Measurements from ENCODE around the gene TIMD4.

Gene TIMD4

DNA sequence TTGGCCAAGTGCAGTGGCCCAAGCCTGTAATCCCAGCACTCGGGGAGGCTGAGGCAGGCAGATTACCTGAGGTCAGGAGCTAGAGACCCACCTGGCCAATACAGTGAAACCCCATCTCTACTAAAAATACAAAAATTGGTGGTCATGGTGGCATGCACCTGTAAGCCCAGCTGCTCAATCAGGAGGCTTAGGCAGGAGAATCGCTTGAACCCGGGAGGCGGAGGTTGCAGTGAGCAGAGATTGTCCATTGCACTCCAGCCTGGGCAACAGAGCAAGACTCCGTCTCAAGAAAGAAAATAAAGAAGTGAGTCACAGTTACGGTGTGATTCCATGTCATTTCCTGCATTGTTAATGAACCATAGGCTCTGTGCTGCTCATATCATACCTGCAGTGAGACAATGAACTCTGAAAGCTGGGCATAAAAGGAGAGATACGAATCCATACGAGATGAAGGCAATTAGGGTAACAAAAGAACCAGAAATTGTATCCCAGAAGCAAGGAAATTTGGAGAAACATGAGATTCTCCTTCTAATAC, 44.6 kb downstream of the TIMD4 start:
- DNase-seq (ENCODE audit: low read depth in 1 of 2, low spot score in 1 of 2), result no peak
- in situ Hi-C loops (cut with HindIII; ENCODE audit: low pct_unique_long_range_greater_than_20kb, low sequenced_read_pairs), result no loop called here
- TF ChIP-seq JUND (IDR thresholded peaks at IDR 0.05; ENCODE audit: low read depth), result no peak

DNA sequence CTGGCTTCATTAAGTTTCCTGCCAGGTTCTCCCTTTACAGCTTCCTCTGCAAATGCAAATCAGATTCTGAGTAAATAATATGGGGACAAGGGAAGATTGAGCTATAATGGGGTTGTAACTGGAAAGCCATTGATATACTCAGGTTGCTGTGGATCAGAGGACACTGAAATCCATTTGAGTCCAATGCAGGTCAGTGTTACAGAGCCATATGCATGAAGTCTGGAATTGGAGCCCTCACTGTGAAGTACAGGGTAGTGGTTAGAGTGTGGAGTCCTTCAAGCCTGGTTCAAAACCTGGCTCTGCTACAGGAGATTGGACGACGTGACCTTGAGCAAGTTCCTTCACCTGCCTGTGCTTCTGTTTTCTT, 48.7 kb downstream of the TIMD4 start:
- TF ChIP-seq JUND (IDR thresholded peaks at IDR 0.05; ENCODE audit: low read depth), result no peak
- in situ Hi-C loops (cut with HindIII; ENCODE audit: low pct_unique_long_range_greater_than_20kb, low sequenced_read_pairs), result no loop called here

DNA sequence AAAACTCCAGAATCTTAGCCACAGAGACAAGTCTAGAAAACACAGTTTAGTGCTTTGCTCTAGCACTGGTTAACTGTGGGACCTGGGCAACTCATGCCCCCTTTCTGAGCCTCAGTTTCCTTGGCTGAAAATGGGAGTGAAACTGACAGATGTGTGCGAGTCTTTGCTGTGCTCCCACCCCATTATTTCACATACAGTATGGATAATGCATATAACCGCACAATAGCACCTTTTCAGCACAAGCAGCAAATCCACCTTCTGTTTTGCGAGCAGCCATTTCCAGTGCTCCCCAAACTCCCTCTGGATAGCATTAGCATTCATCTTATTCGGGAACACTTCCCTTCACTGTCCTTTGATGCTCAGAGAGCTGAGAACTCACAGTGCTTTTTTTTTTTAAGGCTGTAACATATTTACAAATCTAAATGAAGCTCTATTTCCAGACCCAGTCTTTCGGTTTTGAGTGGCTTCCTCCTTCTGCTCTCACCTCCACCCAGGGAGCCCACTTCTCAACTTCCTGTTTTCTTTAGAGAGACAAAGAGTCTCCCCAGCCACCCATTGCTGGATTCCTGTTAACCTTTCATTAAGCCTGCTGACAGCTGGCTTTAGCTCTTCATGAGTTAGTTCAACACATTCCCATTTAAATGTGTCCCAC, 49.2 kb downstream of the TIMD4 start:
- in situ Hi-C loops (cut with HindIII; ENCODE audit: low pct_unique_long_range_greater_than_20kb, low sequenced_read_pairs), result no loop called here
- TF ChIP-seq JUND (IDR thresholded peaks at IDR 0.05; ENCODE audit: low read depth), result no peak
- no peak for DNase-seq (ENCODE audit: low read depth in 1 of 2, low spot score in 1 of 2)

More for the DNA sequence above, 48.7 kb downstream of the TIMD4 start:
- no peak for DNase-seq (ENCODE audit: low read depth in 1 of 2, low spot score in 1 of 2)

DNA sequence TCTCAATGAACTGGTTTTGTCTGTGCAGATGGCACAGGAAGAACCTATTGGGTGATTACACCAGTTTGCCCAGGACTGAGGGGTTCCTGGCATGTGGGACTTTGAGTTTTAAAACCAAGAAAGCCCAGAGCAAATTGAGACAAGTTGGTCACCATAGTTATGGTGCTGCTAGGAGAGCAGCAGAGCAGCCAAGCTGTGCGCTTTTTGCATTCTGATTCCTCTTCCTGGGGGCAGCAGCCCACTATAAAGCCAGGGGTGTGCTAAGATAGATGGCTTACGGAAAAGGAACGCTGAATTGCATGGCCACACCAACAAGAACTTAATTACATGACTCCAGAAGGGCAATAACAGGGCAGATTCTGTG, 49.7 kb downstream of the TIMD4 start:
- no peak for DNase-seq (ENCODE audit: low read depth in 1 of 2, low spot score in 1 of 2)
- in situ Hi-C loops (cut with HindIII; ENCODE audit: low pct_unique_long_range_greater_than_20kb, low sequenced_read_pairs), result no loop called here
- no peak for TF ChIP-seq JUND (IDR thresholded peaks at IDR 0.05; ENCODE audit: low read depth)

DNA sequence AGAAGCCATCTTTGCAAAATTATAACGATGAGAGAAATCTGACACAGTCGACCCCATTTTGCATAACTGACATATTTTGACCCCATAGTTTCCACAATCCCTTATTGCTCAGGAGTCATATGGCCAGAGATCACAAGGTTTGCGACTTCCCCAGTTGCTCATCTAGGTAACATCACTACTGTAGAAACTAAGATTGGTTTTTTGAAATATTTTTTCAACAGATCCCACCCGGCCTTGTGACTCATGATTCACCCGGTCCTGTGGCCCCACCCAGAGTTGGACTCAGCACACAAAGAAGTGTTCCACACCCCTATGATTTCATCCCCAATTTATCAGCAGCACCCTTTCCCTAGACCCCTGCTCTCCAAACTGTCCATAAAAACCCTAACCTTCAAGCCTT, 50.2 kb downstream of the TIMD4 start:
- no peak for TF ChIP-seq JUND (IDR thresholded peaks at IDR 0.05; ENCODE audit: low read depth)
- in situ Hi-C loops (cut with HindIII; ENCODE audit: low pct_unique_long_range_greater_than_20kb, low sequenced_read_pairs), result no loop called here

DNA sequence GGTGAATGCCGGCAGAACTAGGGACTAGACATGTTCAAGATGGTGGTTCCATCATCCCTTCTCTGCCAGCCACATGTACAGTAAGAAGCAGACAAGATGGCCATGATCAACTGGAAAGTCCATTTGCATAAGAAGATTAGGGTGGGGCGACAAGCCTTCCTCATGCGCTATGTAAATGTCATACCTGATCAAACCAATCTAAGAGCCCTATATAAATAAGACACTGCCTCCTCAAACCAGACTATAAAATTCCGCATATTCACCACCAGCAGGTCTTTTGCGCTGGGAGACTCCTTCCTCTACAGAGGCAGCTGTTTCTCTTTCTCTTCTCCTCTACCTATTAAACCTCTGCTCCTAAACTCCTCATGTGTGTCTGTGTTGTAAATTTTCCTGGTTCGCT, 53.8 kb downstream of the TIMD4 start:
- DNase-seq (ENCODE audit: low read depth in 1 of 2, low spot score in 1 of 2), result no peak
- in situ Hi-C loops (cut with HindIII; ENCODE audit: low pct_unique_long_range_greater_than_20kb, low sequenced_read_pairs), result no loop called here
- TF ChIP-seq JUND (IDR thresholded peaks at IDR 0.05; ENCODE audit: low read depth), result no peak

More for the DNA sequence above, 50.2 kb downstream of the TIMD4 start:
- no peak for DNase-seq (ENCODE audit: low read depth in 1 of 2, low spot score in 1 of 2)

DNA sequence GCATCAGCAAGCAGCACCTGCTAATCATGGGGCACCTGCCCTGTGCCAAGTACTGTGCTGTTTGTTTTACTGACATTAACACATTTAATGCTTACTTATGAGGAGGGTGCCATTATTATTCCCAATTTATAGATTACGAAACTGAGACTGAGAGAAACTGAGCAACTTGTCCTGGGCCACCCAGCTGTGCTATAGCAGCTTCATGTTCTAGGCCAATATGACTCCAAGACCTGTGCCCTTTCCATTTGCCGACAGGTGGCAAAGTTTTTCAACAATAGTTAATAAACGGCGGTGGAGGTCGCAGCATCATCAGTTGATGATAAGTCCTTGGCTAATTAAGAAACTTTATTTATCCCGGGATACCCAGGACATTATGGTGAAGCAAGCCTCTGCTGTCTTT, 55.4 kb downstream of the TIMD4 start:
- in situ Hi-C loops (cut with HindIII; ENCODE audit: low pct_unique_long_range_greater_than_20kb, low sequenced_read_pairs), result no loop called here
- peak in 1 of 2 experiments; percentile 30 for DNase-seq (ENCODE audit: low read depth in 1 of 2, low spot score in 1 of 2)
- no peak for TF ChIP-seq JUND (IDR thresholded peaks at IDR 0.05; ENCODE audit: low read depth)

DNA sequence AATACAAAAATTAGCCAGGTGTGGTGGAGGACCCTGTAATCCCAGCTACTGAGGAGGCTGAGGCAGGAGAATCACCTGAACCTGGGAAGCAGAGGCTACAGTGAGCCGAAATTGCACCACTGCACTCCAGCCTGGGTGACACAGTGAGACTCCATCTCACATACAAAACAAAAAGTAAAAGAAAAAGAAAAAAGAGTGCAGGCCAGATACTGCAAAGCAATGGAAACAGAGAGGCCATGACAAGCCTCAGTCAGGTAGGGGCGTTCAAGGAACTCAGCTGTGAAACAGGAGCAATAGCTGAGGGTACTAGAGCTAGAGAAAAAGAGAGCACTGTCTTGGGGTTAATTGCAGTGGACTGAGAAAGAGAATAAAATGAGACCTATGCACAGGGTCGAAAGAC, 56.2 kb downstream of the TIMD4 start:
- in situ Hi-C loops (cut with HindIII; ENCODE audit: low pct_unique_long_range_greater_than_20kb, low sequenced_read_pairs), result no loop called here
- no peak for DNase-seq (ENCODE audit: low read depth in 1 of 2, low spot score in 1 of 2)
- no peak for TF ChIP-seq JUND (IDR thresholded peaks at IDR 0.05; ENCODE audit: low read depth)

DNA sequence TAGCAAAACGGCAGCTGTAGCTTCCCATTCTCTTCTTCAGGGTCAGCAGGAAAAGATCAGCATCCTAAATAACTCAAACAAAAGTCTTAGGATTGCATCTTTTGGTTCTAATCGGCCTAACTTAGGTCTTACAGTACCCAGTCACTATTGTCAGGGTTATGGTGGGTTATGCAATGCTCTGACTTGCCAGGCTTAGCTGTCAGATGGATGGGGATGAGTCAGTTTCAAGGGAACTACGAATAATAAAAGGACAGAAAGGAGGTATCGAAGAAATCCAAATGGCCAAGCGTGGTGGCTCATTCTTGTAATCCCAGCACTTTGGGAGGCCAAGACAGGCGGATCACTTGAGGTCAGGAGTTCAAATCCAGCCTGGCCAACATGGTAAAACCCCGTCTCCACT, 66.5 kb downstream of the TIMD4 start:
- no peak for TF ChIP-seq JUND (IDR thresholded peaks at IDR 0.05; ENCODE audit: low read depth)
- in situ Hi-C loops (cut with HindIII; ENCODE audit: low pct_unique_long_range_greater_than_20kb, low sequenced_read_pairs), result no loop called here
- no peak for DNase-seq (ENCODE audit: low read depth in 1 of 2, low spot score in 1 of 2)

DNA sequence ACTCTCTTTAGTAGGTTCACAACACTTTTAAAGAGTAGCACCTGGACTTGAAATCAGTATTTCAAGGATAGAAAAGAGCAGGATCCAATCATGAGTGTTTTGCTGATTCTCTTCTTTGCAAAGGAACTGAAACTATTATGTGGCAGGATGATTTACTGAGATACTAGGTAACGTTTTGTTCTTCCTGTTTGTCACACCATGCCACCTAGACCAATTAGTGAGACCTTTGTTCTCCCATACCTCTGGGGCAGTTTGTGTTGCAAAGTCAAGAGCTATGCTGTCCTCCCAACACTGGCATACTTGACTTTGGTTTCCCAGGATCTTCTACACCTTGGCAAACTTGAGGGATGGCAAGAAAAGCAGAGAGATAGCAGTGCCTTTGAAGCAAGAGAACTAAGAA, 69.5 kb downstream of the TIMD4 start:
- TF ChIP-seq JUND (IDR thresholded peaks at IDR 0.05; ENCODE audit: low read depth), result no peak
- in situ Hi-C loops (cut with HindIII; ENCODE audit: low pct_unique_long_range_greater_than_20kb, low sequenced_read_pairs), result no loop called here
- DNase-seq (ENCODE audit: low read depth in 1 of 2, low spot score in 1 of 2), result no peak

DNA sequence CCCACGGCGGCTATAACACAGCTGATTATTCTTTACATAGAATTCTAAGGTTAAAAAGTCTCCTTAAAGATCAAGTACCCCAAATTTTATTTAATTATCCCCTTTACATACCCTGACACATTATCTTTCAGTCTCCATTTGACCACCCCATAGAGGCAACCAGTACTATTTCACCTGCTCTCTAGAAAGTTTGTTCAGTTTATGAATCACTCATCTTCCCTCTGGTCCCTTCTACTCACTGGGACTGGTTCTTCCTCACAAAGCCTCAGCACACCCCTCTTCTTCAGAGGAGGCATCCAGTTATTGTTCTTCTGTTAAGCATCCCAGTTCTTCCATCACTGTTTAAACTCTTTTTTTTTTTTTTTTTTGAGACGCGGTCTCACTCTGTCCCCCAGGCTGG, 70.2 kb downstream of the TIMD4 start:
- no peak for TF ChIP-seq JUND (IDR thresholded peaks at IDR 0.05; ENCODE audit: low read depth)
- in situ Hi-C loops (cut with HindIII; ENCODE audit: low pct_unique_long_range_greater_than_20kb, low sequenced_read_pairs), result no loop called here
- no peak for DNase-seq (ENCODE audit: low read depth in 1 of 2, low spot score in 1 of 2)

DNA sequence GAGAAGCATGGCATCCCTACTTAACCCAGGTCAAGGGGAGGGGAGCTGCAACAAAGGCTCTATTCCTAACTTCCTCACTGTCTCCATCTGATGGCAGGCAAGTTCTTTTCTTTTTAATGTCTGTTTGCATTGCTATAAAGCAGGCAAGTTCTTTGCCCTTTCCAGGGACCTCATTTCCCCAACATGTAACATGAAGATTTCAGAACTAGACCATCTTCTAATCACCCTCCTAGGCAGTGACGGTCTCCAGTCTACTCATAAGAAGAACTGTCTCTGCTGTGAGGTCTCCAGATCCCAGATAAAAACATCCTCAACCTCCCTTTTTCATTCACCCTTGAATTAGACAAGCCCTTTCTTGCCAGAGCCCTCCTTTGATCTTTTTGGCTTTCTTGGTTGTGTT, 70.8 kb downstream of the TIMD4 start:
- DNase-seq (ENCODE audit: low read depth in 1 of 2, low spot score in 1 of 2), result peak in 1 of 2 experiments; percentile 41
- no peak for TF ChIP-seq JUND (IDR thresholded peaks at IDR 0.05; ENCODE audit: low read depth)
- in situ Hi-C loops (cut with HindIII; ENCODE audit: low pct_unique_long_range_greater_than_20kb, low sequenced_read_pairs), result no loop called here

DNA sequence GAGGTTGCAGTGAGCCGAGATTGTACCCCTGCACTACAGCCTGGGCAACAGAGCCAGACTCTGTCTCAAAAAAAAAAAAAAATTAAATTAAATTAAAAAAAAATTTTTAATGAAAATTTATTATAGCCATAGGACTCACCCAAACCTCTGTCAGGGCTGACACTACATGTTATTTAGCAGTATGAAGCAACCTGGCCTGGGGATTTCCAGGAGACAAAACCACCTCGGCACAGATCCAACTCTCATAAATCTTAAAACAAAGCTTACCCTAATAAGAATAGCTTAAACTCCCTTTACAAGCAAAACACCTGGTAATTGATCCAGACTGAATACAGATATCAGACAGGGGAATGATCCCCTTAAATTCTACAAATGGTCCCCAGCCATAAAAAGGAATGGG, 74.5 kb downstream of the TIMD4 start:
- no peak for DNase-seq (ENCODE audit: low read depth in 1 of 2, low spot score in 1 of 2)
- no peak for TF ChIP-seq JUND (IDR thresholded peaks at IDR 0.05; ENCODE audit: low read depth)
- in situ Hi-C loops (cut with HindIII; ENCODE audit: low pct_unique_long_range_greater_than_20kb, low sequenced_read_pairs), result no loop called here

DNA sequence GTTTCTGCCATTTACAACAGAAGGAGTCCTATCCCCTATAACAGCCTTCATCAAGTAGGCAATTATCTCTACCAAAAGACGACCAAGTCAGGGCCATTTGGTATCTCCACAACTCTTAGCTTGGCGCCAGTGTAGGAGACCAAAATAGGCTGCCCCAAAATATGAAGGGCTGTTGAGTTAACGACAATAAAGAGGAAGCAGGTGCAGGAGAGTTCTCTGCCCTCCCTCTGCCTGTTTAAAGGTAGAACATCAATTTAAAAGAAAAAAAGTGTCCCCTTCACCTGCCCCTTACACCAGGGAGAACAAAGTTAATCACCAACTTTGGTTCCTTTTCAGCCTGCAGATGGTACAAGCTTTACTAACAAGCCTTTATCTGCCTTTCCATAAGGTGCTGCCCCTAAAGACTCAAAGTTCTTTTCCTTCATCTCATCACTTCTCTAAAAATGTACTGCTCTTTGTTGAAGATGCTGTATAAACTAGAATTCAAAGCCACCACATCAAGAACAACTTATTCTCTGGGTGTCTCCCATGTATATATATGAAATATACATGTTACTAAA, 79.6 kb downstream of the TIMD4 start:
- no peak for TF ChIP-seq JUND (IDR thresholded peaks at IDR 0.05; ENCODE audit: low read depth)
- no peak for DNase-seq (ENCODE audit: low read depth in 1 of 2, low spot score in 1 of 2)
- in situ Hi-C loops (cut with HindIII; ENCODE audit: low pct_unique_long_range_greater_than_20kb, low sequenced_read_pairs), result no loop called here
